GM18499 (cell line): ENCODE data around the gene KCNG1.
A peak's percentile ranks its signal among the peaks of the same experiment; 100 is the strongest.

Source experiments
- ATAC-seq: cut with Tn5 transposase; IDR thresholded peaks from one replicate; pipeline ENCODE4 v1.9.1; 2021; ENCODE audit warnings: moderate number of reproducible peaks; ENCODE audit not compliant: insufficient read depth, unreplicated experiment

The KCNG1 gene

DNA sequence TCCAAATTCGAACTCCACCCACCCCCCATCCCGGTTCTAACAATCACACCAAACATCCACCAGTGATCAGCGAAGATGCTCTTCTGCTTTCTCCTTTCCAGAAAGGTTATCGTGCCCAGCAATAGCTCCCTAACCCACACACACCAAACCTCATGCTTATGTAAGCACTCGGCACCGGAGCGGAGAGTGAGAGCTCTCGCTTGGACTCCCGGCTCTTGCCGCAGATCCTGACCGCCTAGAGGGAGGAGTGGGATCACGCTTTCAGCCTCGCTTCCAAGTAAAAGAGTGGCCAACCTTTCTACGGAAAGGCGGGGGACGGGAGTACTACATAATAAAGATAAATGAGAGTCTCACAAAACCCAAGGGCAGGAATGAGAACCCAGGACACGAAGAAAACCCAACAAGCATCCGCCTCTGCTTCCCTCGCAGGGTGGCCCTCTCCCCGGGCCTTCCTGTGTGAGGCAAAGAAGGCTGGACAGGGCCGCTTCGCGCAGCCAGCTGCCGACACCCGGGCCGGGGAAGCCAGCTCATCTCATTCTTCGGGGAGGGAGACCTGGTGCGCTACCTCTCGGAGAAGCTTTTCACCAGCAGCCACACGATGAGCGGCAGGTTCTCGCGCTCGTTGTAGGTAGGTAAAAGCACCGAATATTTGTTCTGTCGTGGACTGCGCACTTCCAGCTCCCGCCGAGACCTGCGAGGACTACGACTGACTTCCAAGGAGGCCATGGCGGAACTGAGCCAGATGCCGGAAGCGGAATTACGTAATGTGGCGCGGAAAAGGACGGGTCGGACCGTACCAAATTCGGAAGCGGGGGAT is 64.9 kb downstream of the KCNG1 start, which contains the start of gene DPM1:
Gene DPM1, minus strand, starts transcription at position 735 of the 817 bp plus-strand sequence. Its CDS starts 9 bp downstream, at position 726.
- ATAC-seq: peak; percentile 63

DNA sequence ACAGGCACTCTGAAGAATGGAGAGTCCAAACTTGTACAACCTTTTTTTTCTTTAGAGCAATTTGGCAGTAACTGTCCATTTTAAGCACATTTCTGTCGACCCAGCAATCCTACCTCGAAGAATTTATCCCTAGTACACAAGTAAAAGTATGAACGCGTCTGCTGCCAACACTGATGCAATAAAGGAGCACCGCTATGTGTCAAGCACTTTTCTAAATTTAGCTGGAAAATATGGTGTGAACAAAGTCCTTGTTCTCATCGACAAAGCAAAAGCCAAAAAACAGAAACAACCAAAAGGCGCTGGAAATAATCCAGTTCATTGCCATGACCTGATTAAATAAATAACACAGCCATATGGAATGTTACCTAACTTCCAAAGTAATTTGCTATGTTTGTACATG is 65.6 kb downstream of the KCNG1 start:
- no peak for ATAC-seq

DNA sequence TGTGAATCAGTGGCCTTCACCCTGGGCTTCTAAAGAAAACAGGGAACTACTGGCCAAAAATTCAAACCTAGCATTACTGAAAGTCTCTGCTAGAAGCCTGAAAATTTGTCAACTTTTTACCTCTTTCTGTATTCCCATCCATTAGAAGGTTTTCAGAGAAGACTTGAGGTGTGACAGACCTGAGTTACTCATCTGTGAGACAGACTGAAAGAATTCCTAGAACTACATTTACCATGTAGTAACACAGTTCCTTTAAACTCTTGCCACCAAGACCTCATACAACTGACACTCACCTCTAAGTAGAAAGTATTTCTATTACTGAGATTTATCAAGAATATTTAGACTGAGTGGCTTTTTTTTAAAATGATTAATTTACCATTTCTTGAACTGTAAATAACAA is 69.1 kb downstream of the KCNG1 start:
- ATAC-seq: no peak
